OCI-LY3 (cell line): ENCODE results near the gene ADARB2.

ENCODE experiments used
- H2AFZ ChIP-seq: fragments of 200-600, 300-600 bp; shearing (Covaris generic); 2 replicates; pipeline ENCODE4 v1.6.0; 2014; ENCODE audit warnings: antibody characterized with exemption, low read depth, low read length
- H3K27ac ChIP-seq: fragments of 200-600, 300-600 bp; sonication (generic); 2 replicates; pipeline ENCODE4 v1.5.1; 2014; ENCODE audit warnings: mild to moderate bottlenecking, low read length, moderate library complexity, mixed read lengths
- H3K27me3 ChIP-seq: fragments of 200-600, 300-600 bp; sonication (generic); 2 replicates; pipeline ENCODE4 v1.6.1; 2014; ENCODE audit warnings: low read depth, low read length, mixed read lengths
- H3K36me3 ChIP-seq: fragments of 200-600, 300-600 bp; sonication (generic); replicated peaks from 2 replicates; pipeline ENCODE3; 2014; ENCODE audit warnings: low read depth, low read length, mixed read lengths
- H3K4me1 ChIP-seq: fragments of 300-600, 200-600 bp; sonication (generic); 2 replicates; pipeline ENCODE4 v1.6.1; 2014; ENCODE audit warnings: low read length, mixed read lengths
- H3K4me2 ChIP-seq: fragments of 200-600, 300-600 bp; sonication (generic); 2 replicates; pipeline ENCODE4 v1.6.1; 2014; ENCODE audit warnings: low read length, mixed read lengths
- H3K4me3 ChIP-seq: fragments of 300-600, 200-600 bp; sonication (generic); 2 replicates; pipeline ENCODE4 v1.5.1; 2014; ENCODE audit warnings: antibody characterized with exemption, mild to moderate bottlenecking, low read length, moderate library complexity
- H3K79me2 ChIP-seq: fragments of 300-600, 200-600 bp; shearing (Covaris generic); 2 replicates; pipeline ENCODE4 v1.6.1; 2014; ENCODE audit warnings: mild to moderate bottlenecking, low read length, mixed read lengths
- H3K9ac ChIP-seq: fragments of 300-600, 200-600 bp; shearing (Covaris generic); 2 replicates; pipeline ENCODE4 v1.6.0; 2014; ENCODE audit warnings: mild to moderate bottlenecking, low read length, moderate library complexity
- H3K9me3 ChIP-seq: fragments of 200-600, 300-600 bp; shearing (Covaris generic); 2 replicates; pipeline ENCODE4 v1.6.1; 2014; ENCODE audit warnings: low read length, mixed read lengths; ENCODE audit not compliant: insufficient read depth
- H4K20me1 ChIP-seq: fragments of 200-600, 300-600 bp; sonication (generic); 2 replicates; pipeline ENCODE4 v1.6.1; 2016; ENCODE audit warnings: low read length, mixed read lengths; ENCODE audit not compliant: insufficient read depth
- CTCF ChIP-seq: fragments of 200-600, 300-600 bp; sonication (generic); IDR thresholded peaks from 2 replicates; pipeline ENCODE4 v1.5.1; 2014; ENCODE audit warnings: antibody characterized with exemption, low read length, low read depth
- EZH2phosphoT487 ChIP-seq: fragments of 200-600 bp; shearing (Covaris generic); IDR thresholded peaks from 2 replicates; pipeline ENCODE4 v1.6.1; 2018; ENCODE audit warnings: antibody characterized with exemption, mixed run types, low read depth

The ADARB2 gene

DNA sequence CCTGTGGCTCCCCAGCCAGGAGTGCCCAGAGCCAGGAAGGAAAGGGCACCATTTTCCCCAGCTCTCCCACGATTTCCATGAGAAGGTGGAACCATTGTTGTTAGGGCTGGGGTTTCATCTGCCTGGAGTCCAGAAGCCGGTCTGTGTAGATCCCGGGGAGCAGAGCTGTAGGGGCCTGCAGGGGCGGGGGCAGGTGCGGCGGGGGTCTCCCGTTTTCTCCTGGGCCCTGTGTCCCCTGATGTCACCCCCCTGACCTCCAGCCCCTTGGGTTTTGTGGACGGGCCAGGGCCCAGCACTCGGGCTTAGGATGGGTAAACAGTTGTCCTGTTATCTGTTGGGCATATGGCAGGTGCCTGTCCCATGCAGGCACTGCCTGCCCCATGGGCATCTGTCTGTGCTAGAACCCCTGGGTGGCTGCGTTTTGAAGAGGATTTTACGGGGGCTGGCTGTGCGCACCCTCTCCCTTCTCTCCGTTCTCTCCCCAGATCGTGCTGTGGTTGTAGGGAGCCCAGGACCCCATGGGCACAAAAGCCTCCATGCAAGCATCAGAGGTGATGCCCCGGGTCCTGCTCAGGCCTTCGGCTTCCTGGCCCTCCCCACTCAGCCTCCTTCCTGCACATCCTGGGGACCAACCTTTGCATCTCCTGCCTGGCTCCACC is 522.3 kb downstream of the ADARB2 start:
- H3K36me3 ChIP-seq: no peaks in the 10 kb centered on the region
- no peaks in the 10 kb centered on the region for H3K27me3 ChIP-seq
- no peaks in the 10 kb centered on the region for H3K4me1 ChIP-seq
- H2AFZ ChIP-seq: no peak overlapping the region
- no peak overlapping the region for H3K27ac ChIP-seq
- no peaks in the 10 kb centered on the region for H3K79me2 ChIP-seq
- H4K20me1 ChIP-seq: no peaks in the 10 kb centered on the region
- H3K9me3 ChIP-seq: no peaks in the 10 kb centered on the region
- H3K4me3 ChIP-seq: no peak overlapping the region
- H3K4me2 ChIP-seq: no peak overlapping the region
- TF ChIP-seq EZH2phosphoT487: no peak
- no peak for TF ChIP-seq CTCF
- H3K9ac ChIP-seq: no peak overlapping the region

GRCh38 chr10:1214071-1214675 is 523.2 kb downstream of the ADARB2 start:
- no peaks in the 10 kb centered on the region for H3K36me3 ChIP-seq
- no peaks in the 10 kb centered on the region for H3K4me1 ChIP-seq
- H2AFZ ChIP-seq: no peak overlapping the region
- H4K20me1 ChIP-seq: no peaks in the 10 kb centered on the region
- H3K4me2 ChIP-seq: no peak overlapping the region
- no peak for TF ChIP-seq EZH2phosphoT487
- TF ChIP-seq CTCF: no peak
- H3K79me2 ChIP-seq: no peaks in the 10 kb centered on the region
- no peak overlapping the region for H3K27ac ChIP-seq
- no peaks in the 10 kb centered on the region for H3K27me3 ChIP-seq
- H3K9ac ChIP-seq: no peak overlapping the region
- no peaks in the 10 kb centered on the region for H3K9me3 ChIP-seq
- H3K4me3 ChIP-seq: no peak overlapping the region

DNA sequence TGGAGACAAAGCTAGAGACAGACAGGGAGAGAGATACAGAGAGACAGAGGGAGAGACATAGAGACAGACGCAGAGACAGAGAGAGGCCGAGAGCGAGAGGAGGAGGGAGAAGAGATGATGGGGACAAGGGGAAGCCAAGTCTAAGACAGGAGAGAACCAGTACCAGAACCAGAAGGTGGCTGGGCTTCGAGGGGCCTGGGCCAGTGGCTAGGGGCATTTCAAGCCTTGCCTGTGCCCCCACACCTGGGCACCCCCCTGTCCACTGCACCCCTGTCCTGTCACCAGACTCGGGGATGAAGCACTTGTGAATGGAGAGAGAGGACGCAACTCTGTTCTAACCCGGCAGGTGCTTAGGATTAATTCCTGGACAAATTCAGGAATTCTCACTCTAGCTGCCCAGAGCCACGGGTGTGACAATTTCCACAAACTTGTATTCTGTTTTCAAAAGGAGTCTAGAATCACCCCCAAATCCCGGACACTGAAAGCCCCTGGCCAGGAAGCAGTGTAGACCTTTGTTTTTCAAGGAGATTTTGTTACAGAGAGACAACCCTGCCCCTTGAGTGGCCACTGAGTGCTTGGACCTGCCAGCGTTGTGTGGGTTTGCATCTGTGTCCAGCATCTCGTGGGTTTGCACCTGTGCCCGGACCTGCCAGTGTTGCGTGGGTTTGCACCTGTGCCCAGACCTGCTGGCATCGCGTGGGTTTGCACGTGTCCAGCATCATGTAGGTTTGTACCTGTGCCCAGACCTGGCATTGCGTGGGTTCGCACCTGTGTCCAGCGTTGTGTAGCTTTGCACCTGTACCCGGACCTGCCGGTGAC is 523.9 kb downstream of the ADARB2 start:
- Histone ChIP-seq H3K79me2 (no peaks in the 10 kb centered on the region), H3K9me3 (no peaks in the 10 kb centered on the region), H3K4me2 (no peak overlapping the region), H3K4me1 (no peaks in the 10 kb centered on the region), H3K27me3 (no peaks in the 10 kb centered on the region), H3K9ac (no peak overlapping the region), H3K4me3 (no peak overlapping the region), H3K36me3 (no peaks in the 10 kb centered on the region), H4K20me1 (no peaks in the 10 kb centered on the region), H3K27ac (no peak overlapping the region), H2AFZ (no peak overlapping the region)
- TF ChIP-seq EZH2phosphoT487 (no peak), CTCF (no peak)

- Histone ChIP-seq H3K9ac (no peak overlapping the region), H3K79me2 (no peaks in the 10 kb centered on the region), H3K27ac (no peak overlapping the region), H4K20me1 (no peaks in the 10 kb centered on the region), H3K36me3 (no peaks in the 10 kb centered on the region), H2AFZ (no peak overlapping the region), H3K27me3 (no peaks in the 10 kb centered on the region), H3K9me3 (no peaks in the 10 kb centered on the region), H3K4me2 (no peak overlapping the region), H3K4me3 (no peak overlapping the region), H3K4me1 (no peaks in the 10 kb centered on the region)
- no peak for TF ChIP-seq CTCF
- TF ChIP-seq EZH2phosphoT487: no peak
Observed at GRCh38 chr10:1212571-1213141, 524.7 kb downstream of the ADARB2 start.
